Naive B cell (primary cell): Measurements from ENCODE around the gene PIGU. TPM values are rescaled to one million over a fixed set of nuclear protein-coding genes. Genes with fewer than 3 reads are reported as not detected.

Source experiments
- ATAC-seq, 2 donors: fragments of 150-1000 bp; cut with Tn5 transposase; 2 replicates each; pipeline ENCODE4 v1.10.0; 2021; ENCODE audit warnings: low read depth in 2 of 2, mild to moderate bottlenecking in 2 of 2, moderate library complexity in 2 of 2
- DNase-seq: peaks from one replicate; pipeline ENCODE4 v3.0.0; 2022
- H3K27ac Mint-ChIP-seq, 6 donors: one replicate each; pipeline ENCODE4 v1.8.0; 2020 to 2022; ENCODE audit warnings: mild to moderate bottlenecking in 6 of 6, mixed read lengths in 6 of 6, moderate library complexity in 5 of 6, inconsistent platforms in 2 of 6
- H3K27me3 Mint-ChIP-seq, 3 donors: one replicate each; pipeline ENCODE4 v1.8.0; 2021 to 2022; ENCODE audit warnings: mixed read lengths in 3 of 3, mild to moderate bottlenecking in 1 of 3
- H3K36me3 Mint-ChIP-seq, 2 donors: one replicate each; pipeline ENCODE4 v1.8.0; 2020 to 2022; ENCODE audit warnings: mixed read lengths in 2 of 2, inconsistent platforms in 1 of 2, mild to moderate bottlenecking in 1 of 2
- H3K4me1 Mint-ChIP-seq, 3 donors: one replicate each; pipeline ENCODE4 v1.8.0; 2020 to 2022; ENCODE audit warnings: mixed read lengths in 3 of 3, inconsistent platforms in 1 of 3, mild to moderate bottlenecking in 1 of 3, moderate library complexity in 1 of 3
- H3K4me3 Mint-ChIP-seq, 8 donors: one replicate each; pipeline ENCODE4 v1.8.0; 2020 to 2022; ENCODE audit warnings: mild to moderate bottlenecking in 8 of 8, mixed read lengths in 8 of 8, moderate library complexity in 8 of 8, inconsistent platforms in 2 of 8
- H3K9me3 Mint-ChIP-seq, 7 donors: one replicate each; pipeline ENCODE4 v1.8.0; 2020 to 2022; ENCODE audit warnings: mixed read lengths in 7 of 7, mild to moderate bottlenecking in 5 of 7, inconsistent platforms in 2 of 7, moderate library complexity in 1 of 7
- polyA plus RNA-seq, 6 donors: library from polyadenylated mRNA; unstranded; fragments of 300-500 nt; fragmentation: Illumina TruSeq; gene quantifications; one replicate each; pipeline ENCODE4 v1.2.3, GENCODE V29; 2021; ENCODE audit warnings: low read depth in 6 of 6

PIGU gene
- polyA plus RNA-seq, 6 donors from 2014 or later = 14.4 to 24.3 (median 22.5) TPM

- H3K36me3 Mint-ChIP-seq = peaks cover 7 to 20% of the 10 kb centered on the region in 2 donors
- H3K27me3 Mint-ChIP-seq = no peaks in the 10 kb centered on the region
- ATAC-seq = no peak
- peaks cover 17 to 23% (median 17%) of the 10 kb centered on the region in 3 donors for H3K4me1 Mint-ChIP-seq
- no peak for DNase-seq
- no peaks in the 10 kb centered on the region for H3K9me3 Mint-ChIP-seq
- peak overlapping the region in 3 of 6 donors; percentile 54 to 81 (median 67) for H3K27ac Mint-ChIP-seq
- H3K4me3 Mint-ChIP-seq = peak overlapping the region in 1 of 8 donors; percentile 85
These were observed 35.0 kb upstream of the PIGU start for GRCh38 chr20:34711813-34712430.

- Mint-ChIP-seq H3K9me3 (no peaks in the 10 kb centered on the region), H3K4me1 (peaks cover 17 to 23% (median 17%) of the 10 kb centered on the region in 3 donors), H3K36me3 (peaks cover 7 to 20% of the 10 kb centered on the region in 2 donors), H3K27ac (peak overlapping the region in 3 of 6 donors; percentile 81 to 95 (median 90)), H3K27me3 (no peaks in the 10 kb centered on the region), H3K4me3 (peak overlapping the region in 7 of 8 donors; percentile 71 to 87 (median 85))
- ATAC-seq (no peak), DNase-seq (no peak)
These were observed 34.1 kb upstream of the PIGU start for GRCh38 chr20:34710861-34711574.

- H3K4me3 Mint-ChIP-seq = peak overlapping the region; percentile 77 to 89 (median 86)
- H3K27me3 Mint-ChIP-seq = no peaks in the 10 kb centered on the region
- H3K9me3 Mint-ChIP-seq = no peaks in the 10 kb centered on the region
- H3K36me3 Mint-ChIP-seq = peaks cover 7 to 20% of the 10 kb centered on the region in 2 donors
- peak overlapping the region in 5 of 6 donors; percentile 81 to 95 (median 92) for H3K27ac Mint-ChIP-seq
- no peak for DNase-seq
- peaks cover 17 to 23% (median 17%) of the 10 kb centered on the region in 3 donors for H3K4me1 Mint-ChIP-seq
- no peak for ATAC-seq
These were observed 33.6 kb upstream of the PIGU start for GRCh38 chr20:34710568-34710839.

GRCh38 chr20:34709831-34710567 lies 33.1 kb upstream of the PIGU start:
- Mint-ChIP-seq H3K9me3 (no peaks in the 10 kb centered on the region), H3K4me1 (peaks cover 17 to 23% (median 18%) of the 10 kb centered on the region in 3 donors), H3K27ac (peak overlapping the region; percentile 81 to 97 (median 95)), H3K36me3 (peaks cover 2 to 15% of the 10 kb centered on the region in 2 donors), H3K27me3 (no peaks in the 10 kb centered on the region), H3K4me3 (peak overlapping the region; percentile 85 to 96 (median 92))
- ATAC-seq (peak; percentile 57 to 61), DNase-seq (peak; percentile 83)

GRCh38 chr20:34709044-34709830 lies 32.3 kb upstream of the PIGU start:
- Mint-ChIP-seq H3K27ac (peak overlapping the region; percentile 81 to 97 (median 95)), H3K9me3 (no peaks in the 10 kb centered on the region), H3K4me1 (peaks cover 20 to 28% (median 23%) of the 10 kb centered on the region in 3 donors), H3K36me3 (peaks cover 0 to 8% of the 10 kb centered on the region in 2 donors), H3K4me3 (peak overlapping the region; percentile 85 to 96 (median 92)), H3K27me3 (no peaks in the 10 kb centered on the region)
- DNase-seq = peak; percentile 85
- peak; percentile 57 to 61 for ATAC-seq

- no peaks in the 10 kb centered on the region for H3K27me3 Mint-ChIP-seq
- peak overlapping the region; percentile 85 to 96 (median 89) for H3K4me3 Mint-ChIP-seq
- peaks cover 23 to 31% (median 25%) of the 10 kb centered on the region in 3 donors for H3K4me1 Mint-ChIP-seq
These were observed 31.7 kb upstream of the PIGU start for GRCh38 chr20:34708621-34709043.

GRCh38 chr20:34706912-34707784 lies 30.3 kb upstream of the PIGU start:
- Mint-ChIP-seq H3K4me1 (peaks cover 34 to 40% (median 34%) of the 10 kb centered on the region in 3 donors), H3K4me3 (peak overlapping the region in 4 of 8 donors; percentile 35 to 95 (median 66)), H3K27ac (peak overlapping the region in 5 of 6 donors; percentile 53 to 99 (median 81)), H3K27me3 (peaks cover under 1 to 2% (median 2%) of the 10 kb centered on the region in 3 donors), H3K9me3 (no peaks in the 10 kb centered on the region), H3K36me3 (no peaks in the 10 kb centered on the region)
- no peak for DNase-seq
- ATAC-seq = no peak

More at GRCh38 chr20:34708621-34709043, 31.7 kb upstream of the PIGU start:
- peaks cover 0 to 6% of the 10 kb centered on the region in 2 donors for H3K36me3 Mint-ChIP-seq
- ATAC-seq = peak; percentile 13 to 14
- H3K9me3 Mint-ChIP-seq = no peaks in the 10 kb centered on the region
- H3K27ac Mint-ChIP-seq = peak overlapping the region; percentile 64 to 97 (median 89)
- peak; percentile 69 for DNase-seq

GRCh38 chr20:34706302-34706875 lies 29.5 kb upstream of the PIGU start:
- Mint-ChIP-seq H3K27ac (peak overlapping the region; percentile 13 to 99 (median 88)), H3K4me3 (peak overlapping the region in 4 of 8 donors; percentile 29 to 85 (median 53)), H3K4me1 (peaks cover 34 to 39% (median 34%) of the 10 kb centered on the region in 3 donors), H3K27me3 (peaks cover 4 to 10% (median 7%) of the 10 kb centered on the region in 3 donors), H3K36me3 (no peaks in the 10 kb centered on the region), H3K9me3 (no peaks in the 10 kb centered on the region)
- ATAC-seq = no peak
- no peak for DNase-seq

GRCh38 chr20:34705397-34706301 lies 28.8 kb upstream of the PIGU start:
- H3K4me1 Mint-ChIP-seq = peaks cover 29 to 37% (median 31%) of the 10 kb centered on the region in 3 donors
- peak overlapping the region in 6 of 8 donors; percentile 85 to 98 (median 93) for H3K4me3 Mint-ChIP-seq
- H3K27me3 Mint-ChIP-seq = peaks cover 4 to 10% (median 7%) of the 10 kb centered on the region in 3 donors
- no peaks in the 10 kb centered on the region for H3K9me3 Mint-ChIP-seq
- ATAC-seq (no peak), DNase-seq (no peak)
- peak overlapping the region; percentile 98 to 99 (median 99) for H3K27ac Mint-ChIP-seq
- H3K36me3 Mint-ChIP-seq = no peaks in the 10 kb centered on the region

- peak overlapping the region; percentile 85 to 99 (median 94) for H3K4me3 Mint-ChIP-seq
- peaks cover 23 to 30% (median 25%) of the 10 kb centered on the region in 3 donors for H3K4me1 Mint-ChIP-seq
- DNase-seq (no peak), ATAC-seq (no peak)
- H3K36me3 Mint-ChIP-seq = no peaks in the 10 kb centered on the region
- peaks cover 4 to 10% (median 7%) of the 10 kb centered on the region in 3 donors for H3K27me3 Mint-ChIP-seq
- no peaks in the 10 kb centered on the region for H3K9me3 Mint-ChIP-seq
- peak overlapping the region; percentile 98 to 99 (median 99) for H3K27ac Mint-ChIP-seq
These were observed 28.1 kb upstream of the PIGU start for GRCh38 chr20:34705008-34705396.
